IPS DF 4.7 (cell line): ENCODE results near the gene PREP.

Experiments used
- DNase-seq: peaks from one replicate; pipeline ENCODE4 v3.0.0-alpha.2; 2013; ENCODE audit warnings: low spot score; ENCODE audit errors: extremely low read depth

Gene PREP

DNA sequence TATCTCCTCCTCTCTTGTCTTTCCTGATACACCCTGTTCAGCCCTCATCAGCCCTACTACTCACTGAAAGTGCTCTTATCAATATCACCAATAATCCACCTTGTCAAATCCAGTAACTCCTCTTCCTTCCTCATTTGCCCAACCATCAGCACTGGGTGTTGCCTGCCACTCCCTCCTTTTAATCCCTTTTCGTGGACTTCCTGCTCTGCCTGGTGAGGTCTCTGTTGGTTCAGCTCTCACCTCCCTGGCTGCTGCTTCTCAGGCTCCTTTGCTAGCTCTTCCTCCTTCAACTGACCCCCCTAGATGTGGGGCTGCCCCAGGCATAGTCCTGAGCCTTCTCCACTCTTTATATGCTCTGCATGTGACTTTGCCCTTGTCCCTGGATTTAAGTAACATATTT lies 92.5 kb downstream of the PREP start:
- no peak for DNase-seq

DNA sequence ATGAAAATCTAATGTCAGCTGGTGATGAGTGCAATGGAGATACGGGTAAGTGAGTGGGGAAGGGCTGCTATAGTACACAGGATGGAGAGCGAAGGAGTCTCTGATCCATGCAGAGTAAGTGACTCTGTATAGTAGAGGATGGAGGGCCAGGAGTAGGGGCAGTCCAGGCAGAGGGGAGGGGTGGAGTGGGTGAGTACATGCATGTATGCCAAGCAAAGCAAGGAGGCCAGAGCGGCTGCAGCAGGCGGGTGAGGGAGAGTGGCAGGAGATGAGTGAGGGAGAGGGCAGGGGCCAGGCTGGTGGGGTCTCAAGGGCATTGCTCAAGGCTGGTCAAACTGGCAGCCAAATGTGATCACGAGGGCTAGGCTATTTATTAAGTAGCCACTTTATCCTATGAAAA lies 94.0 kb downstream of the PREP start:
- DNase-seq, result no peak

GRCh38 chr6:105305521-105305920 lies 97.4 kb downstream of the PREP start:
- no peak for DNase-seq

GRCh38 chr6:105304825-105305224 lies 98.1 kb downstream of the PREP start:
- DNase-seq, result no peak

GRCh38 chr6:105304366-105304765 lies 98.5 kb downstream of the PREP start:
- no peak for DNase-seq

- no peak for DNase-seq
Observed at GRCh38 chr6:105302617-105303128, 100.2 kb downstream of the PREP start.

DNA sequence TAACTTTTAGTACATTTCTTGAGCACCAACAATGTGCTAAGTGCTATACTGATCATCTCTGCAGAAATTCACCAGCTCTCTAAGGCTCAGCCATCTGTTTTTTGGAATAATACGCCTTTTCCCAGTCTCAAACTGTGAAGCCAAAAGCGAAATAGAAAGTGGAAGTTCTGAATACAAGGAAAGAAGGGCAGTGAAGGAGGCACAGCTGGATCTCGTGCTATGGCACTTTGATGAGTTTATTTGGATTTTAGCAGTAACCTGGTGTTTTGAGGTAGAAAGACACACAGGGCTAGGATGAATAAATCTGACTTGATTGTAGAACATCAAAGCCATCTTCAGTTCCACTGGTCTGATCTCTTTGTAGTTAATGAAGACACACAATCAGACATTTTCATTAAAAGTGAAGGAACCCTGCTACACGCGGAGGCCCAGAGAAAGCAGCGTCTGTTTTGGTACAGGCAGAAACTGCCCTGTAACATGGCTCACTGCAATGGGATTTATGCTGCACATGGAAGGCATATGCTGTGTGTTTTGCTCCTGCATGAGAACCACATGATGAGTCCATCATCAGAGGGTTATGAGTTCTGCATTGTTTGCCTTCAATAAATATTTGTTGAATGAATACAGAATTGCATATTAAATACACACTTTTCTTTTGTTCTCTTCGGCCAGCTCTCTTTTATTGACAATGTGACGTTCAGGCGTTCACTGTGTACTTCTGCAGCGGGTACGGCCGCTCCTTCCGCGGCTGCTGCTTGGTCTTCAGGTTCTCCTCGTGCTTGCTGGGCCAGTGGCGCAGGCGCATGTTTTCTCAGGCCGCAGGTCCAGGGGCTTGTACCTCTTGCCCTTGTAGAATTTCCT lies 100.9 kb downstream of the PREP start:
- no peak for DNase-seq

DNA sequence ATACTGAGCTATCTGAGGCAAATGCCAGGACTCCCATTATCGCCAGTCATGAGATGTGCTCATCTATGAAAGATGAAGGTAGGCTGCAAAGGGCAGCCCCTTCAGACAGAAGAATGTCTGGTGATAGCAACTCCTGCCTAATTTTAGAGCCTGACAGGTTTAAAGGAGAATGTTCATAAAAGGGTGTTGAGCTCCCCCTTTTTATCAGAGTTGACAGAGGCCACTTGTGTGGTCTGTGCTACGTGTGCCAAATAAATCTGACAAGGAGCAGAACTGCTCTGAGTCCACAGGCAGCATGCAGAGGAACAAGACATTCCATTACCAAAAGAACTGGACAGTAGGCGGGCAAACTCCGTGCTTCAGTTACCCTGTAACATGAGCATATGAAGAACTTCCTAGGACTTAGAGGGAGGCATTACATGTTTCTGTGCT lies 101.8 kb downstream of the PREP start:
- DNase-seq, result no peak

DNA sequence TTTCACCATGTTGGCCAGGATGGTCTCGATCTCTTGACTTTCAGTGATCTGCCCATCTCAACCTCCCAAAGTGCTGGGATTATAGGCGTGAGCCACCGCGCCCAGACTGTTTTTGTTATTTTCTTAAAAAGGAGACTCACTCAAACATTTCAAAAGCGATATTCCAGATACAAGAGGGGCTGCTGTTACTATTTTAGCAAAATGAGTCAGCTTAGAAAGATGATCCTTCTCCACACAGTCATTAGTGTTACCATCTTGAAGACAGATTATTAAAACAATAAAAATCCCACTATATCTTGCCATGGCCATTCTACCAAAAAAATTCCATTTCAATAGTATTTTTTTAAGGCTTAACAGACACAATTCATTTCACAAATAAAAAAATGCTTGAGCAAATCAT lies 102.8 kb downstream of the PREP start:
- no peak for DNase-seq

GRCh38 chr6:105294129-105294528 lies 108.8 kb downstream of the PREP start:
- no peak for DNase-seq

- DNase-seq, result no peak
Observed at GRCh38 chr6:105292689-105293339, 110.1 kb downstream of the PREP start.

GRCh38 chr6:105291525-105291924 lies 111.4 kb downstream of the PREP start:
- DNase-seq, result no peak

- DNase-seq, result no peak
Observed at GRCh38 chr6:105282631-105283585, 120.0 kb downstream of the PREP start.

GRCh38 chr6:105280033-105280432 lies 122.8 kb downstream of the PREP start:
- no peak for DNase-seq

GRCh38 chr6:105279463-105279862 lies 123.4 kb downstream of the PREP start:
- DNase-seq, result no peak

GRCh38 chr6:105278813-105279212 lies 124.1 kb downstream of the PREP start:
- no peak for DNase-seq

GRCh38 chr6:105278035-105278434 lies 124.8 kb downstream of the PREP start:
- no peak for DNase-seq

DNA sequence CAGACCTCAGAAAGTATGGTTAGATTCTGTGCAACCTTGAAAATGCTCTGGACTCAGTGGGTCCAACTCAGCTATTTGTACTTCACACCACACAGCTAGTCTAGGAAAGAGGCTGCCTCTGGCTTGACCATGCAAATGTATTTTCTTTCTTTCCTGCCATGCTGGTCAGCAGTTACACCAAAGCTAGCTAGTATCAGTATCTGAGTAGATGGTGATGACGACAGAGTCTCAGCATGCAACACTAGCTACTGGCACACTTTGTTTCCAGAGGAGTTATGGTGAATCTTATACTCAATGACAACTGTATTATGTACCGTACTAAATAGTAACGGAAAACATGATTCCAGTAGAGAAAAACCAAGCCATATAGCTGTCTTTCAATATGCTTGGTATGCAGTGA lies 126.5 kb downstream of the PREP start:
- no peak for DNase-seq

DNA sequence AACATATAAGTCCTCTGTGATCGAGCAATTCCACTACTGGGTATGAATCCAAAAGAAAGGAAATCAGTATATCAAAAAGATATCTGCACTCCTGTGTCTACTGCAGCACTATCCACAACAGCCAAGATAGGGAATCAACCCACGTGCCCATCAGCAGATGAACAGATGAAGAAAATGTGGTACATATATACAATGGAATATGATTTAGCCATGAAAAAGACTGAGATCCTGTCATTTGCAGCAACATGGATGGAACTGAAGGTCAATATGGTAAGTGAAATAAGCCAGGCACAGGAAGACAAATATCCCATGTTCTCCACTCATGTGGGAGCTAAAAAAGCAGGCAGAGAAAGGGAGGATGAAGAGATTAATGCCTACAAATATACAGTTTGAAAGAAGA lies 127.3 kb downstream of the PREP start:
- no peak for DNase-seq

GRCh38 chr6:105274678-105275077 lies 128.2 kb downstream of the PREP start:
- DNase-seq, result no peak

- DNase-seq, result no peak
Observed at GRCh38 chr6:105273589-105273988, 129.3 kb downstream of the PREP start.

DNA sequence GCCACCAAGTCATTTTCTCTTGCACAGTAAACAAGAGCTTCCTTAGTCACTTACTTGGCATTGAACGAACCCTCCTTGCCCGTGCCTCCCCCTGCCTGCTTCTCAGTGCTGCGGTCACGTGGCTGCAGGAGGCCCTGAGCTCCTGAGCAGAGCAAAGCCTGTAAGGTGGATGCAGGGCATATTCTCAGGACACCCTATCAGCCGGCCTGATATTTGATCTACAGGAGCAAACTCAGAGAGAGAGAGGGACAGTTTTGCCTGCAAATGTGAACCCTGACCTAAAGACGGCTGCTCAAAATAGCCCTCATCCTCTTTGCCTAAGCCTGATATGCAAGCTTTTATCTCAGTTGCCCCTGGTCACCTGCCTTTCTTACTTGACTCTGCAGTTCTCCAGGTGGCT lies 130.1 kb downstream of the PREP start:
- DNase-seq, result no peak
